HL-60 (cell line): ENCODE measurements around the gene BHLHE23.
"Not testable (repeated sequence)": the region's sequence is repeated elsewhere in the genome, so short reads cannot be mapped to it uniquely, and the experiment has no call there.

Experiments used
- DNase-seq, 2 experiments: peaks; one replicate each; pipeline ENCODE4 v3.0.0-alpha.2; 2010 to 2020; ENCODE audit warnings: low read depth in 1 of 2, low spot score in 1 of 2
- H3K27ac ChIP-seq: fragments of 250-450 bp; sonication (Bioruptor Pico); replicated peaks from 2 replicates; pipeline ENCODE4 v1.5.1; 2020; ENCODE audit warnings: mild to moderate bottlenecking, moderate library complexity
- H3K27me3 ChIP-seq: fragments of 250-450 bp; sonication (Bioruptor Pico); 2 replicates; pipeline ENCODE4 v1.5.1; 2021; ENCODE audit warnings: mild to moderate bottlenecking, moderate library complexity; ENCODE audit not compliant: insufficient read depth, poor library complexity, severe bottlenecking
- H3K4me3 ChIP-seq: replicated peaks from 2 replicates; pipeline ENCODE4 v1.5.1; 2011; ENCODE audit warnings: mild to moderate bottlenecking, control low read depth, low read length; ENCODE audit not compliant: insufficient read depth
- CTCF ChIP-seq: IDR thresholded peaks from one replicate; pipeline ENCODE4 v1.5.1; 2011; ENCODE audit warnings: low read length, control low read depth, inconsistent platforms; ENCODE audit not compliant: insufficient read depth
- GABPA ChIP-seq: IDR thresholded peaks from 2 replicates; pipeline ENCODE4 v1.6.1; 2012; ENCODE audit warnings: low read depth
- POLR2AphosphoS5 ChIP-seq: IDR thresholded peaks from 2 replicates; pipeline ENCODE4 v1.6.1; 2012; ENCODE audit warnings: low read depth
- REST ChIP-seq: IDR thresholded peaks from 2 replicates; pipeline ENCODE4 v1.6.1; 2012; ENCODE audit warnings: low read depth; ENCODE audit not compliant: insufficient replicate concordance
- SPI1 ChIP-seq: IDR thresholded peaks from 2 replicates; pipeline ENCODE4 v1.6.1; 2012; ENCODE audit warnings: low read depth, mild to moderate bottlenecking, borderline replicate concordance

The BHLHE23 gene

GRCh38 chr20:63037669-63038268, 31.0 kb upstream of the BHLHE23 start:
- no peak overlapping the region for H3K27ac ChIP-seq
- TF ChIP-seq POLR2AphosphoS5 (no peak), GABPA (no peak), SPI1 (no peak), CTCF (no peak)
- no peak for DNase-seq
- no peak overlapping the region for H3K4me3 ChIP-seq
- H3K27me3 ChIP-seq = peaks cover 7% of the 10 kb centered on the region

- H3K27me3 ChIP-seq = peaks cover 12% of the 10 kb centered on the region
- TF ChIP-seq REST (no peak), POLR2AphosphoS5 (no peak)
- no peak for DNase-seq
- H3K27ac ChIP-seq = no peak overlapping the region
- no peak overlapping the region for H3K4me3 ChIP-seq
These were observed 29.5 kb upstream of the BHLHE23 start for GRCh38 chr20:63036291-63036690.

GRCh38 chr20:63035603-63036185, 28.9 kb upstream of the BHLHE23 start:
- no peak overlapping the region for H3K27ac ChIP-seq
- peaks cover 12% of the 10 kb centered on the region for H3K27me3 ChIP-seq
- H3K4me3 ChIP-seq = no peak overlapping the region
- TF ChIP-seq POLR2AphosphoS5 (no peak), SPI1 (no peak)
- DNase-seq = no peak

GRCh38 chr20:63034710-63035602, 28.2 kb upstream of the BHLHE23 start:
- DNase-seq, H3K4me3 ChIP-seq, H3K27ac ChIP-seq: not testable (repeated sequence)
- peaks cover 12% of the 10 kb centered on the region for H3K27me3 ChIP-seq

- no peak overlapping the region for H3K4me3 ChIP-seq
- H3K27ac ChIP-seq = no peak overlapping the region
- TF ChIP-seq SPI1 (no peak), REST (no peak), CTCF (no peak), GABPA (no peak), POLR2AphosphoS5 (no peak)
- DNase-seq = no peak
- peaks cover 12% of the 10 kb centered on the region for H3K27me3 ChIP-seq
These were observed 27.3 kb upstream of the BHLHE23 start for GRCh38 chr20:63033794-63034709.
